Omental fat pad (tissue), 4 donors: ENCODE results near the gene CYRIA. TPM values are rescaled to one million over a fixed set of nuclear protein-coding genes. Genes with fewer than 3 reads are reported as not detected.

ENCODE experiments used
- ATAC-seq: fragments of 150-250 bp; one replicate; pipeline ENCODE4 v1.9.1; 2016; ENCODE audit warnings: mild to moderate bottlenecking, moderate library complexity; ENCODE audit not compliant: low FRiP score
- DNase-seq: peaks from one replicate; pipeline ENCODE4 v3.0.0-alpha.2; 2019; ENCODE audit warnings: low spot score
- total RNA-seq, 4 donors: library from RNA; depleted of rRNA; stranded (reverse); fragments of >200 nt; gene quantifications; one replicate each; pipeline ENCODE4 v1.1.0, GENCODE V29; 2016
- TF ChIP-seq, protein P1 (sequence below), 3 donors: fragments of 450-650 bp; IDR thresholded peaks; one replicate each; pipeline ENCODE4 v1.5.1; 2016 to 2017; ENCODE audit warnings: antibody characterized with exemption in 3 of 3, mild to moderate bottlenecking in 3 of 3, moderate library complexity in 2 of 3

Gene CYRIA
- total RNA-seq, 4 donors from 2014 or later, result 11.0 to 25.7 (median 15.1) TPM

- ATAC-seq, result no peak
- DNase-seq, result no peak
- TF ChIP-seq, protein P1, sequence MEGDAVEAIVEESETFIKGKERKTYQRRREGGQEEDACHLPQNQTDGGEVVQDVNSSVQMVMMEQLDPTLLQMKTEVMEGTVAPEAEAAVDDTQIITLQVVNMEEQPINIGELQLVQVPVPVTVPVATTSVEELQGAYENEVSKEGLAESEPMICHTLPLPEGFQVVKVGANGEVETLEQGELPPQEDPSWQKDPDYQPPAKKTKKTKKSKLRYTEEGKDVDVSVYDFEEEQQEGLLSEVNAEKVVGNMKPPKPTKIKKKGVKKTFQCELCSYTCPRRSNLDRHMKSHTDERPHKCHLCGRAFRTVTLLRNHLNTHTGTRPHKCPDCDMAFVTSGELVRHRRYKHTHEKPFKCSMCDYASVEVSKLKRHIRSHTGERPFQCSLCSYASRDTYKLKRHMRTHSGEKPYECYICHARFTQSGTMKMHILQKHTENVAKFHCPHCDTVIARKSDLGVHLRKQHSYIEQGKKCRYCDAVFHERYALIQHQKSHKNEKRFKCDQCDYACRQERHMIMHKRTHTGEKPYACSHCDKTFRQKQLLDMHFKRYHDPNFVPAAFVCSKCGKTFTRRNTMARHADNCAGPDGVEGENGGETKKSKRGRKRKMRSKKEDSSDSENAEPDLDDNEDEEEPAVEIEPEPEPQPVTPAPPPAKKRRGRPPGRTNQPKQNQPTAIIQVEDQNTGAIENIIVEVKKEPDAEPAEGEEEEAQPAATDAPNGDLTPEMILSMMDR (IDR thresholded peaks at IDR 0.05), result no peak
These were observed 28.2 kb upstream of the CYRIA start for GRCh38 chr2:16693854-16694253.

DNA sequence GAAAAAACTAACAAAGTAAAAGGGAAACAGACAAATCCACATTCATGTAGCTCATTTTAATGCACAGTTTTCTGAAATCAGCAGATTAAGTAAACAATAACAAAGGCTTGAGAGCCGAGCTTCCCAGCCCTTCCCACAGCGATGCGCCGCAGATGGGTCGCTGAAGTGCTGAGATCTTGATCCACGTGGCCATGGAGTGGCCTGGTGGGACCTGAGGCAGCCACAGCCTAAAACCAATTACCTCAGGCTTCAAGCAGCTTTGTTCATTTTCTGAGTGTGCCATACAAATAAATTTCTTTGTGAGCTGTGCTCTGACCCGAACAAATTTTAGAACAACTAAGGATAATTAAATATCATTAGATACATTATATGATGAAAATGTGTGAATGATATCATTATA lies 25.6 kb upstream of the CYRIA start:
- TF ChIP-seq, protein P1 (IDR thresholded peaks at IDR 0.05), result no peak

GRCh38 chr2:16687955-16688354 lies 22.3 kb upstream of the CYRIA start:
- TF ChIP-seq, protein P1 (IDR thresholded peaks at IDR 0.05), result no peak
- ATAC-seq (no peak), DNase-seq (no peak)

More for the DNA sequence above, 25.6 kb upstream of the CYRIA start:
- no peak for ATAC-seq
- DNase-seq, result no peak

GRCh38 chr2:16687222-16687621 lies 21.6 kb upstream of the CYRIA start:
- DNase-seq (no peak), ATAC-seq (no peak)
- TF ChIP-seq, protein P1 (IDR thresholded peaks at IDR 0.05), result no peak

DNA sequence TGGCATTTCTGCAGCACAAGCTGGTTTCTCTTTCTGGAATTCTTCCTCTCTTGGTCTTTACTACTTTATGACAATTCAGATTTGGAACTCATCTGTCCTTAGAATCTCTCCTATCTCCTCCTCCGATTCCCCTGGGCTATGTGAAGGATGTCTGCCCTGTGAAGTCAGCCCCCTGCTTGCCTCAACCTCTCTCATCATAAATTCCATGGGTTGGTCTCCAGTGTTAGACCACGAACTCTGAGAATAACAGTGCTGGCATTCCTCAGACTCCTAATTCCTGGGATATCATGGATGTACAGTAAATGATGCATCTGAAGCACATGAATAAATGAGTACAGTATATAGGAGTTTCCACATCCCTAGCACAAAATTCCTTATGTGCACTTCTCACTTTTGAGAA lies 21.0 kb upstream of the CYRIA start:
- no peak for DNase-seq
- TF ChIP-seq, protein P1 (IDR thresholded peaks at IDR 0.05), result no peak
- ATAC-seq, result no peak

- TF ChIP-seq, protein P1 (IDR thresholded peaks at IDR 0.05), result no peak
- ATAC-seq, result no peak
- DNase-seq, result no peak
These were observed 19.7 kb upstream of the CYRIA start for GRCh38 chr2:16685340-16685715.

GRCh38 chr2:16684676-16685339 lies 19.2 kb upstream of the CYRIA start:
- ATAC-seq (no peak), DNase-seq (no peak)
- TF ChIP-seq, protein P1 (IDR thresholded peaks at IDR 0.05), result no peak
